HG03045 (cell line): ENCODE results near the gene NELFCD.

Experiments
- ATAC-seq: cut with Tn5 transposase; IDR thresholded peaks from one replicate; pipeline ENCODE4 v1.9.1; 2021; ENCODE audit warnings: mild to moderate bottlenecking, moderate library complexity; ENCODE audit not compliant: unreplicated experiment

The NELFCD gene

DNA sequence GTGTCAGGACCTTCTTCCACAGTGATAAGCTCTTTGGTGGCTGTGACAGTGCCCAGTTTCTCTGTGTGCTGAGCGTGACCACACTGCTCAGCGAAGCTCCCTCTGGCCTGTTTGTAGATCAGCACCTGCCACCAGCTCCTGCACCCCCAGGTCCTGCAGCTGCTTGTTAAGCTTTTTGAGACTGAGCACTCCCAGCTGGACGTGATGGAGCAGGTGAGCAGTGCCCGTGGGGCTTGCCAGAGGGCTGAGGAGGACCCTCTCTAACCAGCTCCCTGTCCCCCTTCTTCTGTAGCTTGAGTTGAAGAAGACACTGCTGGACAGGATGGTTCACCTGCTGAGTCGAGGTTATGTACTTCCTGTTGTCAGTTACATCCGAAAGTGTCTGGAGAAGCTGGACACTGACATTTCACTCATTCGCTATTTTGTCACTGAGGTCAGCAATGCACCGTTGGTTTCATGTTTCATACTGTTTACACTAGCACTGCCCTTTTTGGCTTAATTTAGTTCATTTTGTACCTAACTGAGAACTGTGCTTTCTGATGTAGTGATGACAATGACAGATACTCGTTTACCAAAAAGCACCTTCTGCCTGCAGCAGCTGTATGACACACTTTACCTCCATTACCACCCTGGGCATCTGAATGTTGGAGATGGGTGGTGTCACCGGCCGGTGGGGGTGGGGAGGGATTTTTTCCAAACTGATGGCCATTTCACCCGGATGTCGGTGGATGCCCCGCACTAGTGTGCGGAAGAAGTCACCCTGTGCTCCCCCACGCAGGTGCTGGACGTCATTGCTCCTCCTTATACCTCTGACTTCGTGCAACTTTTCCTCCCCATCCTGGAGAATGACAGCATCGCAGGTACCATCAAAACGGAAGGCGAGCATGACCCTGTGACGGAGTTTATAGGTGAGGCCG lies 12.5 kb downstream of the NELFCD start:
- no peak for ATAC-seq

DNA sequence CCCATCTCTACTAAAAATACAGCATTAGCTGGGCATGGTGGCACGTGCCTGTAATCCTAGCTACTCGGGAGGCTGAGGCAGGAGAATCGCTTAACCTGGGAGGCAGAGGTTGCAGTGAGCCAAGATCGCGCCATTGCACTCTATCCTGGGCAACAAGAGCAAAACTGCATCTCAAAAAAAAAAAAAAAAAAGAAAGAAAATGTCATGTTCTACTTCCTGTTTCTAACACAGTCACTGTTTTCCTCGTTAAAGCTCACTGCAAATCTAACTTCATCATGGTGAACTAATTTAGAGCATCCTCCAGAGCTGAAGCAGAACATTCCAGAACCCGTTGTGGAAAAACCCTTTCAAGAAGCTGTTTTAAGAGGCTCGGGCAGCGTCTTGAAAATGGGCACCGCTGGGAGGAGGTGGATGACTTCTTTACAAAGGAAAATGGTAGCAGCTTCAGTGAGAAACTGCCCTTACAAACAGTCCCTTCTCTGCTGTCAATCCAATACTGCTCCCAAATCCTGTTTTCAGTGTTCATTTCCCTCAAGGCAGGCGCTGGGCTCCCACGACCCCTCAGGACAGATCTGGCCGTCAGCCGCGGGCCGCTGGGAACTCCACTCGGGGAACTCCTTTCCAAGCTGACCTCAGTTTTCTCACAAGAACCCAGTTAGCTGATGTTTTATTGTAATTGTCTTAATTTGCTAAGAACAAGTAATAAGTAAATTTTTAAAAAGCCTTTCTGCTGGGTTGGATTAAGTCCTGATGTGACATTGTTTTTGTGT lies 13.5 kb downstream of the NELFCD start:
- ATAC-seq, result no peak

GRCh38 chr20:58995461-58996225 lies 14.6 kb downstream of the NELFCD start:
- ATAC-seq, result no peak

- no peak for ATAC-seq
These were observed 15.2 kb downstream of the NELFCD start for GRCh38 chr20:58996226-58996611.

- no peak for ATAC-seq
These were observed 16.2 kb downstream of the NELFCD start for GRCh38 chr20:58997141-58997770.

- ATAC-seq, result no peak
These were observed 17.6 kb downstream of the NELFCD start for GRCh38 chr20:58998656-58999055.

DNA sequence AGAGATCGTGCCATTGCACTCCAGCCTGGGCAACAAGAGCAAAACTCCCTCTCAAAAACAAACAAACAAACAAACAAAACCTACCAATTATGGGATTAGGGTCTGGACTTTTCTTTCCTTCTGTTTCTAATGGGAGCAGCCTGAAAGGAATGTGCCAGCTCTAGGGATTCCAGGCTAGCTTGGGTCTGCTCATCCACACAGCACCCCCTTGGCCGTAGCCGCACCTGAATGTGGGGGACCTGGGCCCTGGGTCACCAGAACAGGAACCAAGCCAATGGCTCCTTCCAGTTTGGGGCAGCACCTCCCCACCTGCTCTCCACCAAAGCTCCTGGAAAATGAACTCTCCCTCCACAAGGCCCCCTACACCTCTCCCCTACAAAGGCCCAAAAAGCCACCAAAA lies 19.3 kb downstream of the NELFCD start:
- ATAC-seq, result no peak

- no peak for ATAC-seq
These were observed 20.0 kb downstream of the NELFCD start for GRCh38 chr20:59001068-59001448.

DNA sequence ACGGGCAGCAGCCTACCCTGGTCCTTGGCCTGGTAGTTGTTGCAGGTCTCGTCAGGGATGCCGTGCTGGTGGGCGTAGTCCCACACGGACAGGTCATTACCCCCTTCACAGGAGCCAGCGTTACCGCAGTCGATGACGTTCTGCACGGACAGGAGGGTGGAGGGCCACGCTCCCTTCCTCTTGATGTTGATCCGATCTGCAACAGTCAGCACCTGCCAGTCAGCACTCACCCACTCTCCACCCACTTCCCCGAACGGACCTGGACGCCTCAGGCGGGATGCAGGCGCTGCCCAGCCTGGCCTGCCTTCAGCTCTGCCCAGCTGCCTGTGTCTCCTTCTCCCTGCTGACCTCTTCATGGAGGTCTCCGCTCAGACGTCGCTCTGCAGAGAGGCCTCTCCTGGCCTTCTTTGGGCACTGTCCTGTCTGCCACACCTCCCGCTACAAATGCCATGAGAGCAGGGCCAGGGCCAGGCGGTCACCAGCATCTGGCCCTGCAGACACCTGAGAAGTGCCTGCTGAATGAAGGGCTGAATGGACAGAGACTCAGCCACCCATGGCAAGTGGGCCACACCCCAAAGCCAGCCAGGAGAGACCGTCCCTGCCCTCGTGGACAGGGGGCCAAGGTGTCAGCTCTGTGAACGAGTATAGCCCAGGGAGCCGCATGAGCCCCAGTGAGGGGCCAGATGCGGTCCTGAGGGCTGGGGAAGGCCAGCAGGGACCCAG lies 20.6 kb downstream of the NELFCD start:
- no peak for ATAC-seq

GRCh38 chr20:59002388-59002787 lies 21.3 kb downstream of the NELFCD start:
- no peak for ATAC-seq

- ATAC-seq, result no peak
These were observed 21.9 kb downstream of the NELFCD start for GRCh38 chr20:59002874-59003399.

GRCh38 chr20:59003836-59004492 lies 22.9 kb downstream of the NELFCD start:
- no peak for ATAC-seq

GRCh38 chr20:59004493-59004762 lies 23.4 kb downstream of the NELFCD start:
- no peak for ATAC-seq

DNA sequence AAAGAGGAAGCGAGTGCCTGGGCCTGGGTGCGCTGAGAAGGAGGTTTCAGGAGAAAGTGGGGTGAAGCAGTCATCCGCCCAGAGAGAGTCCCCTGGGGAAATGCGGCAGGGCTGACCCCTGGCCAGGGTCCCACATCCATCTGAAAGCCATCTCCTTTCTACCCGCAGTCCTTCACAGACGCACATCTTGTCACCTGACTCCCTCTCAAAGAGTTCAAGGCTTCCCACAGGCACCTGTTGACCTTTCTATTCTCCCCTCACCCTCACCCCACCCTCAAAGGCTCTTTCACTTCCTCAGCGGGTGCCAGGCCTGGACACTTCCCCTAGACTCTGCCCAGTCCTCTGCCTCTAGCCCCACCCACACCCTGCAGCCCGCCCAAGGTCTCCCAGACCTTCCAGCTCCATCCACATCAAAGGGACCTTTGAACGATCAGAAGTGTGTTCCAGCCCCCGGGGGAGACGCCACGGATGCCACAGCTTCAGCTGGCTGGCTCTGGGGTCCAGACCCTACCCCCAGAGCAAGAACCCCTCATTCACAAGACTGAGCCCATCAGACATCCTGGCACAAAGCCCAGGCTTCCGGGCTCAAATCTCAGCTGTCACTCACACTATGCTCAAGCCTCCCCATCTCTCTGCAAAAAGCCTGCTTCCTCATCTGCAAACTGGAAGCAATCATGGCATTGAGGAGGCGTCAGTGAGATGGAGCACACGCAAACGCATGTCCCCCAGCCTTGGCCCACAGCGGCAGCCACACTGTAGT lies 23.9 kb downstream of the NELFCD start:
- ATAC-seq, result peak; percentile 41

GRCh38 chr20:59005523-59006166 lies 24.6 kb downstream of the NELFCD start:
- ATAC-seq, result no peak

DNA sequence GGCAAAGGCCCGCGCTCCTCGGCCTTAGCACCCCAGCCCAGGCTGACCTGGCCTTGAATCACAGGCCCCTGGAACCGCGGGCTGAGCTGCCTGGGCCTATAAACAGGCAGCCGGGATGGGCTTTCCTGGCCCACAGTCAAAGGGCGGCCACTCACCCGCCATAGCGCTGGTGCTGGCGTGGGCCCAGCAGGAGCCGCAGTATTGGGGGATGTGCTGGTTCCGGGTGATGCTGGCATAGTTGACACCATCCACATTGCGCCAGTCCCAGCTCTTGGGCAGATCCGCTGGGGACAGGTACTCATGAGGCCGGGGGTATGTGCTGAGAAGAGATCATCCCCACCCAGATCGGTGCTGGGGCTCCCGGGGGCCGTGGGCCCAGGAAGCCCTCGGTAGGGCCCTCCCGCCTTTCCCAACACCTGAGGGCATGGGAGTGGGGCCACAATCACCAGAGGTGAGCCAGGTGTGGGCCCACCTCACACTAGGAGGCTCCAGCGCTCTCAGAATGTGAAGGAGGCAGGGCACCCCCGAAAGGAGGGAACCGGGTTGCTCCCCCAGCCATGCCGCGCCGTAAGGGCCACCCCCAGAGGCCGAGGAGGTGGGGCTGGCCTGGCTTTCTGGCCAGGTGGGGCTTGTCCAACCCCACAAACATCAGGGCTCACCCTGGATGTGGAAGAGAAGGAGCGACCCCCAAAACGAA lies 25.3 kb downstream of the NELFCD start:
- no peak for ATAC-seq

GRCh38 chr20:59006864-59007664 lies 26.0 kb downstream of the NELFCD start, which contains the start of gene CTSZ:
Gene CTSZ, minus strand, starts transcription at chr20:59007254. Its CDS starts 126 bp downstream, at chr20:59007128.
- peak; percentile 37 for ATAC-seq
